HEK293 (cell line): ENCODE measurements around the gene HHAT.

ENCODE experiments used
- ATF2 ChIP-seq: fragments of 450-650 bp; formaldehyde crosslinking; IDR thresholded peaks from 2 replicates; pipeline ENCODE4 v1.5.1; 2016; ENCODE audit warnings: missing biosample characterization, missing genetic modification characterization, low read depth
- CTCF ChIP-seq: fragments of 450-650 bp; formaldehyde crosslinking; IDR thresholded peaks from 2 replicates; pipeline ENCODE4 v1.5.1; 2016; ENCODE audit warnings: missing biosample characterization, missing genetic modification characterization
- GLI4 ChIP-seq: fragments of 450-650 bp; formaldehyde crosslinking; IDR thresholded peaks from 2 replicates; pipeline ENCODE4 v1.5.1; 2016; ENCODE audit warnings: missing biosample characterization, missing genetic modification characterization
- GLIS2 ChIP-seq: fragments of 450-650 bp; formaldehyde crosslinking; IDR thresholded peaks from 2 replicates; pipeline ENCODE4 v1.5.1; 2016; ENCODE audit warnings: missing biosample characterization, missing genetic modification characterization
- PRDM4 ChIP-seq: fragments of 450-650 bp; formaldehyde crosslinking; IDR thresholded peaks from 2 replicates; pipeline ENCODE4 v1.5.1; 2017; ENCODE audit warnings: missing biosample characterization, missing genetic modification characterization
- ZNF777 ChIP-seq: fragments of 450-650 bp; formaldehyde crosslinking; IDR thresholded peaks from 2 replicates; pipeline ENCODE4 v1.5.1; 2017; ENCODE audit warnings: missing biosample characterization, missing genetic modification characterization, borderline replicate concordance

DNA sequence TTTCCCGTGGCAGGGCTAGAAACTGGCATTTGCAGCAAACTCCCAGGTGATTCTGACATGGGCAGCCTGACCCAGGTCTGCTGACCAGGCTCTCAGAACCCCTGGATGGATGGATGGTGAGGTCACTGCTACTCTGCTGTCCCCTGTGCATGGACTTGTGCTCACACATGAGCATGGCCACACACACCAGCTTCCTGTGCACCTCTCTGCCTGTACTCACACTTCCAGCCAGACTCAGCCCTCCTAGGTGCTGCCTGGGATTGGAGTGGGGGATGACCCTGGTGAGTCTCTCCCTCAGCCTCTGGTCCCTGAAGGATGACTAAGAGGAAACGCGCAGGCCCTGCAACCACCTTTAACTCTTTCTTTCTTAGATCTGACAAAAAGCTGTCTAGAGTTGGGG lies 361.1 kb downstream of the HHAT start:
- TF ChIP-seq CTCF (tag by site-specific recombination) (no peak), GLIS2 (no peak), ATF2 (tag by site-specific recombination) (no peak), GLI4 (tag by site-specific recombination) (no peak), PRDM4 (tag by site-specific recombination) (no peak), ZNF777 (tag by site-specific recombination) (no peak)
